Measurements from ENCODE around the gene ATP8B2.
A peak's percentile ranks its signal among the peaks of the same experiment; 100 is the strongest.
"Not testable (repeated sequence)": the region's sequence is repeated elsewhere in the genome, so short reads cannot be mapped to it uniquely, and the experiment has no call there.

Gene ATP8B2, protein sequence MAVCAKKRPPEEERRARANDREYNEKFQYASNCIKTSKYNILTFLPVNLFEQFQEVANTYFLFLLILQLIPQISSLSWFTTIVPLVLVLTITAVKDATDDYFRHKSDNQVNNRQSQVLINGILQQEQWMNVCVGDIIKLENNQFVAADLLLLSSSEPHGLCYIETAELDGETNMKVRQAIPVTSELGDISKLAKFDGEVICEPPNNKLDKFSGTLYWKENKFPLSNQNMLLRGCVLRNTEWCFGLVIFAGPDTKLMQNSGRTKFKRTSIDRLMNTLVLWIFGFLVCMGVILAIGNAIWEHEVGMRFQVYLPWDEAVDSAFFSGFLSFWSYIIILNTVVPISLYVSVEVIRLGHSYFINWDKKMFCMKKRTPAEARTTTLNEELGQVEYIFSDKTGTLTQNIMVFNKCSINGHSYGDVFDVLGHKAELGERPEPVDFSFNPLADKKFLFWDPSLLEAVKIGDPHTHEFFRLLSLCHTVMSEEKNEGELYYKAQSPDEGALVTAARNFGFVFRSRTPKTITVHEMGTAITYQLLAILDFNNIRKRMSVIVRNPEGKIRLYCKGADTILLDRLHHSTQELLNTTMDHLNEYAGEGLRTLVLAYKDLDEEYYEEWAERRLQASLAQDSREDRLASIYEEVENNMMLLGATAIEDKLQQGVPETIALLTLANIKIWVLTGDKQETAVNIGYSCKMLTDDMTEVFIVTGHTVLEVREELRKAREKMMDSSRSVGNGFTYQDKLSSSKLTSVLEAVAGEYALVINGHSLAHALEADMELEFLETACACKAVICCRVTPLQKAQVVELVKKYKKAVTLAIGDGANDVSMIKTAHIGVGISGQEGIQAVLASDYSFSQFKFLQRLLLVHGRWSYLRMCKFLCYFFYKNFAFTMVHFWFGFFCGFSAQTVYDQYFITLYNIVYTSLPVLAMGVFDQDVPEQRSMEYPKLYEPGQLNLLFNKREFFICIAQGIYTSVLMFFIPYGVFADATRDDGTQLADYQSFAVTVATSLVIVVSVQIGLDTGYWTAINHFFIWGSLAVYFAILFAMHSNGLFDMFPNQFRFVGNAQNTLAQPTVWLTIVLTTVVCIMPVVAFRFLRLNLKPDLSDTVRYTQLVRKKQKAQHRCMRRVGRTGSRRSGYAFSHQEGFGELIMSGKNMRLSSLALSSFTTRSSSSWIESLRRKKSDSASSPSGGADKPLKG

DNA sequence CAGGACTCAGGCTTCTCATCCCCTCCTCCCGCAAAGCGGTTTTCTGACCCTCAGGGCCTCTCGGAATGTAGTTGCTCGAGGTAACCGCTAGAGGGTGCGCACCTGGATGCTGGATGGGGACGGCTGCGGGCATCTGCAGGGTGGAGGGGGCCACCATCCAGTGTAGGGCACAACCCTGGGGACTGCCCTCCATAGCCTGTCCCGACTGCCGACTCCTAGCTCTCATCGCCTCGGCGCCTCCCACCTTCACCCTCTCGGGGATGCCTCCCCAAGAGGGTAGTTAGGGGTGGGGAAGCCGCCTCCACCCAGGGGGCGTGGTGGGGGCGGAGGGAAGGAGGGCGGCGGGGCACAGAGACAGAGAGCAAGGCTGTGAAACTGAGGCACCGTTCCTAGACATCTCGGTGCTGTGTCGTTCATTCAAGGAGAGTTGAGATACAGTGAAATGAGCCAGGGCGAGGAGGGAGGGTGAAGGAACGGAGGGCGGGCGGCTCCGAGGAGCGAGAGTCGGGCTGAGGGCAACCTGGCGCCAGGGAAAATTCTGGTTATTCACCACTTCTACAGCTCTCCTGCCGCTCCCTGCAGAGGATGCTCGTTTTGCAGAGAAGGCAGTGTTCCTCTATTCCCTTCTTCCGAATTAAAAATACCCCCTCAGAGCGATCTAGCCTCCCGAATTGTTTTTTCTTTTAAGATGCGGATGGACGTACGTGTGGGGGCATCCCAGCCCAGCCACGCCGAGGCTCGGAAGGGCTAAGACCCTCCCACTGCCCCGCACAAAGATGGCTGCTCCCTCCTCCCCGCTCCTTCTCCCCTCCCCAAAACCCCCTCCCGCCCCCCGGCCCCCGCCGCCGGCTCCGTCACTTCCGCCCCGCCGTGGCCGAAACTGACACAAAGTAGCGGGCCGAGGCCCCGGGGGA lies at the start of gene ATP8B2:
ATP8B2 (plus strand) TSS at position 857 of the 914 bp plus-strand sequence. CDS start 2,617 bp downstream, outside the sequence.
- no peaks in the 10 kb centered on the region for H3K36me3 ChIP-seq (ENCODE audit: insufficient read depth, low read depth, low read length)
- peak within 1 kb of the TSS; percentile 86; the same call in 1 of the 2 replicates for H3K9ac ChIP-seq (ENCODE audit: low read depth, low read length)
- H3K27ac ChIP-seq (ENCODE audit: low read length), result peak within 1 kb of the TSS; percentile 76
- 0 out of 2 replicates have a peak, but pooled peaks cover 12% of the 10 kb centered on the region for H3K27me3 ChIP-seq (ENCODE audit: insufficient read depth, low read length)
- H3K4me3 ChIP-seq (ENCODE audit: low read length), result peak within 1 kb of the TSS; percentile 98
- H3K4me1 ChIP-seq (ENCODE audit: insufficient read depth, low read length), result peaks cover 30% of the 10 kb centered on the region
- no peaks in the 10 kb centered on the region for H3K9me3 ChIP-seq (ENCODE audit: insufficient read depth, low read depth, low read length)

- Histone ChIP-seq H3K9ac (ENCODE audit: low read depth, low read length) (no peak overlapping the region), H3K36me3 (ENCODE audit: insufficient read depth, low read depth, low read length) (peaks cover 21% of the 10 kb centered on the region), H3K4me3 (ENCODE audit: low read length) (no peak overlapping the region), H3K27me3 (ENCODE audit: insufficient read depth, low read length) (no peaks in the 10 kb centered on the region), H3K9me3 (ENCODE audit: insufficient read depth, low read depth, low read length) (no peaks in the 10 kb centered on the region), H3K27ac (ENCODE audit: low read length) (no peak overlapping the region), H3K4me1 (ENCODE audit: insufficient read depth, low read length) (no peaks in the 10 kb centered on the region)
Measured at GRCh38 chr1:154276797-154277196, 48.5 kb upstream of the ATP8B2 start.

- not testable (repeated sequence) for H3K27ac ChIP-seq (ENCODE audit: low read length); H3K9ac ChIP-seq (ENCODE audit: low read depth, low read length); H3K36me3 ChIP-seq (ENCODE audit: insufficient read depth, low read depth, low read length); H3K9me3 ChIP-seq (ENCODE audit: insufficient read depth, low read depth, low read length); H3K4me1 ChIP-seq (ENCODE audit: insufficient read depth, low read length); H3K27me3 ChIP-seq (ENCODE audit: insufficient read depth, low read length); H3K4me3 ChIP-seq (ENCODE audit: low read length)
Measured at GRCh38 chr1:154287591-154287990, 37.7 kb upstream of the ATP8B2 start.

- Histone ChIP-seq H3K36me3 (ENCODE audit: insufficient read depth, low read depth, low read length) (no peaks in the 10 kb centered on the region), H3K27ac (ENCODE audit: low read length) (no peak overlapping the region), H3K4me1 (ENCODE audit: insufficient read depth, low read length) (no peaks in the 10 kb centered on the region), H3K27me3 (ENCODE audit: insufficient read depth, low read length) (no peaks in the 10 kb centered on the region), H3K4me3 (ENCODE audit: low read length) (no peak overlapping the region), H3K9me3 (ENCODE audit: insufficient read depth, low read depth, low read length) (no peaks in the 10 kb centered on the region), H3K9ac (ENCODE audit: low read depth, low read length) (no peak overlapping the region)
Measured at GRCh38 chr1:154288661-154289060, 36.7 kb upstream of the ATP8B2 start.

DNA sequence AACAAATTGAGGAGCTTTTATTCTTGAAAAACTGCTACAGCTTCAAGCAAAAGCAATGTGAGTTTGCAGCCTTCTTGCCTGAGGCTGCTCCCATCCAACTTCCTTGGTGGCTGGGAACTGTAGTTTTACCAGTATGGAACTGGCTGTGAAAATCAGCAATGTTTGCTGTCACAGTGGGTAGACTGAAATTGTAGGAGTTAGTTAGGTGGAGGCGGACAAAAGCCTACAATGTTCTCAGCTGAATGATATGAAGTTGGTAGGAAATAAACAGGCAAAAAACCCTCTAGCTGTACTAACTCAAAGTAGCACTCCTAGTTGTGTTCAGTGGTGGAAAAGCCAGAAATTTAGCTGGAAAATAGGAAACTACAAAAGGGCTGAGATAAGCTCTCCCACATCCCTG lies 34.4 kb upstream of the ATP8B2 start:
- no peaks in the 10 kb centered on the region for H3K4me1 ChIP-seq (ENCODE audit: insufficient read depth, low read length)
- no peak overlapping the region for H3K9ac ChIP-seq (ENCODE audit: low read depth, low read length)
- no peak overlapping the region for H3K4me3 ChIP-seq (ENCODE audit: low read length)
- no peak overlapping the region for H3K27ac ChIP-seq (ENCODE audit: low read length)
- no peaks in the 10 kb centered on the region for H3K36me3 ChIP-seq (ENCODE audit: insufficient read depth, low read depth, low read length)
- H3K9me3 ChIP-seq (ENCODE audit: insufficient read depth, low read depth, low read length), result peaks cover 15% of the 10 kb centered on the region
- H3K27me3 ChIP-seq (ENCODE audit: insufficient read depth, low read length), result no peaks in the 10 kb centered on the region

DNA sequence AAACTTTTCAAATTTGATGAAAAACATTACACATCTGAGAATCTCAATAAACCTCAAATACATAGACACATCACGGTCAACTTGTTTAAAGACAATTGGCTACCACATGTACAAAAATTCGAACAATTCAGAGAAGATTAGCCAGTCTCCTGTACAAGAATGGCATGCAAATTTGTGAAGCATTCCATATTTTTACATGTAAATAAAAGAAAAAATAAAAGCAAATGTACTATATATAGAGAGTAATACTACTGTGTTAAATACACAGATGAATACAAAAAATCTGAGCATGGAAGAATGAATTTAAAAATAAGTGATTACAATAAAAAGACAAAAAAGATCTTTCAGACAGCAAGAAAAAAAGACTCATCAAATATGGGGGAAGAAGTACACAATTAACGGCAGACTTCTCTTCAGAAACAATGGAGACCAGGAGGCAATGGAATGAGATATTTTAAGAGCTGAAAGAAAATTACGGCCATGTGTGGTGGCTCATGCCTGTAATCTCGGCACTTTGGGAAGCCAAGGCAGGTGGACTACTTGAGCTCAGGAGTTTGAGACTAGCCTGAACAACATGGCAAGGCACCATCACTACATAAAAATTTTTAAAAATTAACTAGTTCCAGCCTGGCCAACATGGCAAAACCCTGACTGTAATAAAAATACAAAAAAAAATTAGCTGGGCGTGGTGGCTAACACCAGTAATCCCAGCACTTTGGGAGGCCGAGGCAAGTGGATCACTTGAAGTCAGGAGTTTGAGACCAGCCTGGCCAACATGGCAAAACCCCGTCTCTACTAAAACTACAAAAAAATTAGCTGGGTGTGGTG lies 29.7 kb upstream of the ATP8B2 start:
- H3K4me3 ChIP-seq (ENCODE audit: low read length), result no peak overlapping the region
- no peaks in the 10 kb centered on the region for H3K36me3 ChIP-seq (ENCODE audit: insufficient read depth, low read depth, low read length)
- H3K9me3 ChIP-seq (ENCODE audit: insufficient read depth, low read depth, low read length), result peaks cover 16% of the 10 kb centered on the region
- no peaks in the 10 kb centered on the region for H3K27me3 ChIP-seq (ENCODE audit: insufficient read depth, low read length)
- H3K4me1 ChIP-seq (ENCODE audit: insufficient read depth, low read length), result no peaks in the 10 kb centered on the region
- no peak overlapping the region for H3K9ac ChIP-seq (ENCODE audit: low read depth, low read length)
- H3K27ac ChIP-seq (ENCODE audit: low read length), result no peak overlapping the region

- Histone ChIP-seq H3K27ac (ENCODE audit: low read length) (no peak overlapping the region), H3K27me3 (ENCODE audit: insufficient read depth, low read length) (no peaks in the 10 kb centered on the region), H3K36me3 (ENCODE audit: insufficient read depth, low read depth, low read length) (no peaks in the 10 kb centered on the region), H3K4me3 (ENCODE audit: low read length) (no peak overlapping the region), H3K4me1 (ENCODE audit: insufficient read depth, low read length) (no peaks in the 10 kb centered on the region), H3K9ac (ENCODE audit: low read depth, low read length) (no peak overlapping the region), H3K9me3 (ENCODE audit: insufficient read depth, low read depth, low read length) (no peaks in the 10 kb centered on the region)
Measured at GRCh38 chr1:154301582-154301981, 23.7 kb upstream of the ATP8B2 start.

DNA sequence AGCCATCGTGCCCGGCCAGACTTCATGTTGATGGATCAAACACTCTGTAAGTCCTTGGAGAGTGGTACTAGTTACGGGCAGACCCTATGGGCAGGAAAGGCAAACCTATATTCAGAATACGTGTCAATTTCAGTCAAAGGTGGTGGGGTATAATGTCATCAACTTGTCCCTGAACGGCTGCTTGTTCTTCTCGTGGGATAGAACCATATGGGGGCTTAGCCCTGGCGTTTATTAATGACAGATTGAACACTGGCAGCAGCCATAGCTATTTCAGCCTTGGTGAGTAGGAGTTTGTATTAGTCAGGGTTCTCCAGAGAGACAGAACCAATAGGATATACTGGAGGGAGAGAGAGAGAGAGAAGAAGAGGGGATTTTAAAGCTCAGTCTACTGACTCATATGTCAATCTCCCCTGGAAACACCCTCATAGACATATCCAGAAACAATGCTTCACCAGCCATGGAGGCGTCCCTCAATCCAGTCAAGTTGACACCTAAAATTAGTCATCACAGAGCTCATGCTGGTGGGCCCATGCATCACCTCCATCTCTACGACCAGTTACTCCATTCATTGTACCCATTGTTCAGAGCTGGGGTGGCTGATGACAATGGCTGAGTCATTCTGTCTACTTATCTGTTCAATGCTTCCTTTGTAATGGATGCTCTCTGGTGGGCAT lies 20.5 kb upstream of the ATP8B2 start:
- Histone ChIP-seq H3K27ac (ENCODE audit: low read length) (no peak overlapping the region), H3K36me3 (ENCODE audit: insufficient read depth, low read depth, low read length) (no peaks in the 10 kb centered on the region), H3K27me3 (ENCODE audit: insufficient read depth, low read length) (no peaks in the 10 kb centered on the region), H3K4me1 (ENCODE audit: insufficient read depth, low read length) (no peaks in the 10 kb centered on the region), H3K9ac (ENCODE audit: low read depth, low read length) (no peak overlapping the region), H3K9me3 (ENCODE audit: insufficient read depth, low read depth, low read length) (no peaks in the 10 kb centered on the region), H3K4me3 (ENCODE audit: low read length) (no peak overlapping the region)

- Histone ChIP-seq H3K4me3 (ENCODE audit: low read length) (no peak overlapping the region), H3K9ac (ENCODE audit: low read depth, low read length) (no peak overlapping the region), H3K27me3 (ENCODE audit: insufficient read depth, low read length) (no peaks in the 10 kb centered on the region), H3K36me3 (ENCODE audit: insufficient read depth, low read depth, low read length) (no peaks in the 10 kb centered on the region), H3K4me1 (ENCODE audit: insufficient read depth, low read length) (no peaks in the 10 kb centered on the region), H3K9me3 (ENCODE audit: insufficient read depth, low read depth, low read length) (no peaks in the 10 kb centered on the region), H3K27ac (ENCODE audit: low read length) (no peak overlapping the region)
Measured at GRCh38 chr1:154306151-154306550, 19.2 kb upstream of the ATP8B2 start.

DNA sequence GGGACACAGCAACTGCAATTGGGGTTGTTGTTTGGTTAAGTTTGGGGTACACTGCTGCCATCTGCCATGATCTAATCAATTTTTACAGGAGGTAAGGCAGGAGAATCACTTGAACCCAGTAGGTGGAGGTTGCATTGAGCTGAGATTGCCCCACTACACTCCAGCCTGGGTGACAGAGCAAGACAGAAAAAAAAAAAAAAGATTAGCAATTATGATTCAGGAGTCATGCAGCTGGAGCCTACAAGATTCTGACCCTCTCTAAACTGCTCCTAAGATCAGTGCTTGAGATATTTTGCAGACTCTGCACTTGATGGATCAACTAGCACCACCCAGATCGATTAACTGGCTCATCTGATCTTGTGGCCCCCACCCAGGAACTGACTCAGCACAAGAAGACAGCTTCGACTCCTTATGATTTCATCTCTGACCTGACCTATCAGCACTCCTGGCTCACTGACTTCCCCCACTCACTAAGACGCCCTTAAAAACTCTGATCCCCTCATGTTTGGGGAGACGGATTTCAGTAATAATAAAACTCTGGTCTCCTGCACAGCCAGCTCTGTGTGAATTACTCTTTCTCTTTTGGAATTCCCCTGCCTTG lies 17.6 kb upstream of the ATP8B2 start:
- H3K4me1 ChIP-seq (ENCODE audit: insufficient read depth, low read length); H3K36me3 ChIP-seq (ENCODE audit: insufficient read depth, low read depth, low read length); H3K4me3 ChIP-seq (ENCODE audit: low read length); H3K9me3 ChIP-seq (ENCODE audit: insufficient read depth, low read depth, low read length); H3K27ac ChIP-seq (ENCODE audit: low read length); H3K27me3 ChIP-seq (ENCODE audit: insufficient read depth, low read length); H3K9ac ChIP-seq (ENCODE audit: low read depth, low read length): not testable (repeated sequence)

Data from iPS-20b (cell line).